BJ (cell line): ENCODE measurements around the gene MYG1. TPM values are rescaled to one million over a fixed set of nuclear protein-coding genes. Genes with fewer than 3 reads are reported as not detected.

Experiments used
- CTCF ChIA-PET: fragments of 350-600 bp; formaldehyde crosslinking; extraction: SDS; loops from one replicate; lab custom pipeline; 2021; ENCODE audit warnings: antibody characterized with exemption, inconsistent platforms; lab: Yijun Ruan, JAX
- POLR2A ChIA-PET: fragments of 300-600 bp; sonication (Branson Sonifier 250); formaldehyde crosslinking; extraction: SDS; loops from one replicate; lab custom pipeline; 2021; ENCODE audit warnings: antibody characterized with exemption; lab: Charles Lee
- DNase-seq: peaks from one replicate; pipeline ENCODE4 v3.0.0-alpha.2; 2011; ENCODE audit warnings: low read depth
- H3K27me3 ChIP-seq: 2 replicates; pipeline ENCODE4 v1.6.0; 2011; ENCODE audit warnings: low read length; ENCODE audit not compliant: control insufficient read depth, insufficient read depth
- H3K36me3 ChIP-seq: 2 replicates; pipeline ENCODE4 v1.5.1; 2011; ENCODE audit warnings: low read length; ENCODE audit not compliant: control insufficient read depth, insufficient read depth
- H3K4me3 ChIP-seq: 2 replicates; pipeline ENCODE4 v1.5.1; 2011; ENCODE audit warnings: low read depth, mild to moderate bottlenecking, control low read depth, low read length
- CTCF ChIP-seq: IDR thresholded peaks from 2 replicates; pipeline ENCODE4 v1.5.1; 2011; ENCODE audit warnings: low read depth, mild to moderate bottlenecking, control low read depth, inconsistent platforms, low read length, moderate library complexity; ENCODE audit not compliant: insufficient read depth
- polyA plus RNA-seq: library from polyadenylated mRNA; depleted of rRNA; stranded (reverse); fragments of >200 nt; gene quantifications from 2 replicates; pipeline ENCODE4 v1.2.3, GENCODE V29; 2011

Gene MYG1
- polyA plus RNA-seq, 1 experiment = 78.3 TPM

GRCh38 chr12:53332744-53333143 is 33.2 kb downstream of the MYG1 start:
- H3K27me3 ChIP-seq = peaks cover 37% of the 10 kb centered on the region
- TF ChIP-seq CTCF = no peak
- CTCF ChIA-PET = interaction anchor here (1.3 to 12.8 kb wide), 4 partner anchors 9 to 12 kb away, joined by 3 to 210 read pairs (median 8); partner anchors contain the start of gene AAAS
- no peaks in the 10 kb centered on the region for H3K36me3 ChIP-seq
- DNase-seq = no peak
- POLR2A ChIA-PET = interaction anchor here (0.6 kb wide), 1 partner anchor 23 kb away, joined by 3 read pairs; no protein-coding TSS in a partner anchor
- no peak overlapping the region for H3K4me3 ChIP-seq

- Histone ChIP-seq H3K36me3 (no peaks in the 10 kb centered on the region), H3K27me3 (peaks cover 37% of the 10 kb centered on the region), H3K4me3 (no peak overlapping the region)
- ChIA-PET POLR2A (no interaction called here), CTCF (interaction anchor here (1.2 to 3.1 kb wide), 4 partner anchors 9 to 19 kb away, joined by 3 to 14 read pairs (median 7); partner anchors contain the start of gene AAAS)
- DNase-seq = no peak
- no peak for TF ChIP-seq CTCF
These were observed 33.8 kb downstream of the MYG1 start for GRCh38 chr12:53333289-53333688.

- ChIA-PET CTCF (interaction anchor here (1.2 to 3.1 kb wide), 4 partner anchors 9 to 19 kb away, joined by 3 to 14 read pairs (median 7); partner anchors contain the start of gene AAAS), POLR2A (no interaction called here)
- H3K4me3 ChIP-seq = no peak overlapping the region
- no peak for DNase-seq
- H3K36me3 ChIP-seq = no peaks in the 10 kb centered on the region
- peaks cover 42% of the 10 kb centered on the region for H3K27me3 ChIP-seq
- no peak for TF ChIP-seq CTCF
These were observed 34.4 kb downstream of the MYG1 start for GRCh38 chr12:53333845-53334244.

GRCh38 chr12:53334822-53335221 is 35.3 kb downstream of the MYG1 start:
- POLR2A ChIA-PET = interaction anchor here (0.5 kb wide), 1 partner anchor 11 kb away, joined by 4 read pairs; no protein-coding TSS in a partner anchor
- no peak for TF ChIP-seq CTCF
- H3K36me3 ChIP-seq = no peaks in the 10 kb centered on the region
- H3K4me3 ChIP-seq = no peak overlapping the region
- CTCF ChIA-PET = interaction anchor here (1.5 to 3.1 kb wide), 5 partner anchors 8 to 18 kb away, joined by 4 to 16 read pairs (median 9); partner anchors contain the start of gene AAAS
- H3K27me3 ChIP-seq = peaks cover 45% of the 10 kb centered on the region
- DNase-seq = no peak

- Histone ChIP-seq H3K27me3 (peaks cover 41% of the 10 kb centered on the region), H3K36me3 (no peaks in the 10 kb centered on the region), H3K4me3 (no peak within 1 kb of the TSS)
- ChIA-PET POLR2A (no interaction called here), CTCF (interaction anchor here (1.5 to 3.1 kb wide), 4 partner anchors 9 to 16 kb away, joined by 4 to 16 read pairs (median 12); partner anchors contain the start of gene AAAS)
- no peak for TF ChIP-seq CTCF
- no peak for DNase-seq
These were observed 36.7 kb downstream of the MYG1 start, which contains the start of gene SP7 for GRCh38 chr12:53336181-53336681. TSS of gene SP7 (minus strand) at chr12:53336354. CDS start at chr12:53335646, 708 bp downstream.
